Right kidney (tissue), 1 donor: ENCODE results near the gene PLEKHA8.

ENCODE experiments used
- DNase-seq: peaks from one replicate; pipeline ENCODE4 v3.0.0-alpha.2; 2016

Gene PLEKHA8

DNA sequence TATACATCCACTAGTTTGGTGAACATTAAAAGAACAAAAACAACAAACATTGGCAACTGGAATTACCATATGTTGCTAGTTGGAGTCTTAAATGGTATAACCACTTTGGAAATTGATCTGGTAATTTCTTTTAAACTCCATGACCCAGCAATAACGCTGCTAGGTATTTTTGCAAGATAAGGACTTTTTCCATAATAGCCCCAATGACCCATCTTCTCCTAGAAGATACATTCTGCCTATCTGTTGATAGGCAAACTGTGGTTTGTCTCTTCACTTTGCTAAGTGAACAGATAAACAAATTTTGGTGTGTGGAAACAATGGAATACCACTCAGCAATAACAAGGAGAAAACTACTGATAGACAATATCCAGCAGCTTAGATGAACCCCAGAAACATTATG, 75.9 kb downstream of the PLEKHA8 start:
- no peak for DNase-seq

DNA sequence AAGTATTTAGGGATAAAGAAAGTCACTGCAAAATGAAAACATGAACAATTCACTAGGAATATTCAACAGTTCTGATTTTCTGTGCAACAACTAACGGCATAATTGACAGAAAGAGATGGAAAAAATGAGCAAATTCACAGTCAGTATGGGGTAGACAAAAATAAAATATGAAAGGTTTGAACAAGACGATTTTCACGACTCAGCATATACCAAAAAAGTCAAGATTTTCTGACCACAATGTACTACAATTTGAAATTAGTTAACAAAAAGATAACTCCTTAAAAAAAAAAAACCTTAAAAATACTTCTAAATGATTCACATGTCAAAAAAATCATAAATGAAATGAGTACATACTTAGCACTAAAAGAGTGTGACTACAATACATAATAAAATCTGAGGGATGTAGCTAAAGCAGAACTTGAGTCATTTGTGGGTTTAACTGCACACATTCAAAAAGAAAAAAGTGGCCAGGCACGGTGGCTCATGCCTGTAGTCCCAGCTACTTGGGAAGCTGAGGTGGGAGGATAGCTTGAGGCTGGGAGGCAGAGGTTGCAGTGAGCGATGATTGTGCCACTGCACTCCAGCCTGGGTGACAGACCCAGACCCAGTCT, 84.0 kb downstream of the PLEKHA8 start:
- no peak for DNase-seq

DNA sequence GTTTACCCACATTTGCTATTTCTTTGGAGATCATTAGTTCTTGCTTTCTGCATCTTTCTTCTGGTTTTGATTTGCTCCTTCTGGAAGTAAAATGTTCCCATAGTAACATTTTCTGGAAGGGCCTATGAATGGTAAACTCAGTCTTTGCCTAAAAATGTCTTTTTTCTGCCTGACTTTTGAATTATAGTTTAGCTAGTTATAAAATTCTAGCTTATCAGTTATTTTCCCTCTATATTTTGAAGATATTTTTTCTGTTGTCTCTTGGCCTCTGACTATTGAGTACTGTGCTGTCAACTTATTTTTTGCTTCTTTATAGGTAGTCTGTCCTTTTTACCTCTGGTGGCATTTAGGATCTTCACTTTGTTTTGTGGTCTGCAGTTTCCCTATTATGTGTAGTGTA, 84.9 kb downstream of the PLEKHA8 start:
- DNase-seq = no peak

- DNase-seq = no peak
Observed at GRCh38 chr7:30114536-30115238, 86.5 kb downstream of the PLEKHA8 start.

GRCh38 chr7:30115709-30116297, 87.6 kb downstream of the PLEKHA8 start:
- DNase-seq = no peak

DNA sequence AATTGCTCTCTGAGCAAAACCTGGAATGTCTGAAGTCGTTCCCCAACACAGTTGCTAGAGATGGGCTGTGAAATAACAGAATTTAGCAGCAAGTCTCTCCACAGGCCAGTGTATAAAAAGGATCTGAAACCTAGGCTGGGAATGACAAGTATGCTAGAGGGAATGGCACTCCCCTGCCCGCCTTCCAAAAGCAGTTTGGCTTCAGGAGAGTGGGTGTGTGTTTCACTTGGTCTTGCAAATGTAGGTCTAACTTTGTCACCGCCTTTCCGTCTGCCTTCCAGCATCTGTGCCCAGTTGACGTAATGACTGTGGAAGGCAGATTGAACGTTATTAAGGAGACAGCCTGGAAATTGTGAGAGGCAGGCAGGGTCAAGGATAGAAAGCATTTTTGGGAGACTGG, 88.6 kb downstream of the PLEKHA8 start:
- no peak for DNase-seq

- no peak for DNase-seq
Observed at GRCh38 chr7:30117896-30118295, 89.7 kb downstream of the PLEKHA8 start.

- no peak for DNase-seq
Observed at GRCh38 chr7:30119890-30120577, 91.8 kb downstream of the PLEKHA8 start.

DNA sequence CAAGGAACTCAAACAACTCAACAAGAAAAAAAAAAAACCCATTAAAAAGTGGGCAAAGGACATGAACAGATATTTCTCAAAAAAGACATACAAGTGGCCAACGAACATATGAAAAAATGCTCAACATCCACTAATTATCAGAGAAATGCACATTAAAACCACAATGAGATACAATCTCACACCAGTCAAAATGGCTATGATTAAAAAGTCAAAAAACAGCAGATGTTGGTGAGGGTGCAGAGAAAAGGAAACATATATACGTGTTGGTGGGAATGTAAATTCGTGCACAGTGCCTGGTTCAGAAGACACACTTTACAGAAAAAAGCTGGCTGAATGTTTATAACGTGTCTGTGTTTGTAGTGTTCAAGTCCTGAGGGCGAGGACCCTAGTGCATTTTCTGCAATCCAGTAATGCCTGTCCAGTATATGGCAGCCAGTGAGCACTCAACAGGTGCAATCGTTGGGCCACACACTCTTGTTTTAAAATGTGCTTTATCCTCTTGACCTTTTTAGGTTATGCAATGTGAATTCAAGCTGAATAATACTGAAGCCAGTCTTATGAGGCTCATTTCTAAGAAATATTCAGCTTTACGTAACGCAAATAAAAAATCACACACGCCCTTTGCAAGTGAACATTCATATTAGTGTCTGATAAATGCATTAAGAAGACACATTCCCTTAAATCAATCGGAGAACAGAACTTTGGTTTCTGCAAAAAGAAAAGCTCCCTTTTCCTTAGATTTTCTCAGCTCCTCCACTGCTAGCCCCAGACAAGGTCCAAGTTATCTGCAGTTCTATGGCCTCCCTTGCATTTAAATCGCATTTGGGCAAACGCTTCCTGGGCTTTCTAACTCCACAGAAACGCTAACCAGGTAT, 105.8 kb downstream of the PLEKHA8 start:
- DNase-seq = no peak

DNA sequence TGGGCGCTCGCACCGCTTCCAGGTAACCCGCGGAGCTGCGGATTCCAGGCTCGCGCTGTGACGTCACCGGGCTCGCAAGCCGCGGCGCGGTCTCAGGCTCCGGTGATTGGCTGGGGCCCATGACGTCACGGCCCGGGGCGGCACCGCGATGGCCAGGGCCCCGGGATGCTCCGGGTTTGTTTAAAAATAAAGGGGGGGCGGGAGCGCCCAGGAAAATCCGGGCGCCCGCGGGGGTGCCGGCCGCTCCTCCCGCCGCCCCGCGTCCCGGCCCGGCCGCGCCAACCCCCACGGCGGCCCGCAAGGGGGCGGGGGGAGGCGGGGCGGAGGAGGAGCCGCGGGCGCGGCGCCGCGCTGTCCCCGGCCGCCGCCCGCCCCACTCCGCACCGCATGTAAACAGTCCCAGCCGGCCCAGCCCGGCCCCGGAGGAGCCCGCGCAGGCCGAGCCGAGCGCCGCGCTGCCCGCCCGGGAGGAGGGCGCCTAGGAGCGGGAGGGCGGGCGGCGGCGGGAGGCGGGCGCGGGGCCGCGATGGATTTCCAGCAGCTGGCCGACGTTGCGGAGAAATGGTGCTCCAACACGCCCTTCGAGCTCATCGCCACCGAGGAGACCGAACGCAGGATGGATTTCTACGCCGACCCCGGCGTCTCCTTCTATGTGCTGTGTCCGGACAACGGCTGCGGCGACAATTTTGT, 106.5 kb downstream of the PLEKHA8 start, which contains the start of gene MTURN:
TSS of gene MTURN (plus strand) at position 376 of the 690 bp plus-strand sequence. CDS start at position 527, 151 bp downstream.
- DNase-seq = peak; percentile 92

- DNase-seq = peak; percentile 85
Observed at GRCh38 chr7:30135301-30136116, 107.3 kb downstream of the PLEKHA8 start.

GRCh38 chr7:30136117-30136731, 108.0 kb downstream of the PLEKHA8 start:
- DNase-seq = no peak

DNA sequence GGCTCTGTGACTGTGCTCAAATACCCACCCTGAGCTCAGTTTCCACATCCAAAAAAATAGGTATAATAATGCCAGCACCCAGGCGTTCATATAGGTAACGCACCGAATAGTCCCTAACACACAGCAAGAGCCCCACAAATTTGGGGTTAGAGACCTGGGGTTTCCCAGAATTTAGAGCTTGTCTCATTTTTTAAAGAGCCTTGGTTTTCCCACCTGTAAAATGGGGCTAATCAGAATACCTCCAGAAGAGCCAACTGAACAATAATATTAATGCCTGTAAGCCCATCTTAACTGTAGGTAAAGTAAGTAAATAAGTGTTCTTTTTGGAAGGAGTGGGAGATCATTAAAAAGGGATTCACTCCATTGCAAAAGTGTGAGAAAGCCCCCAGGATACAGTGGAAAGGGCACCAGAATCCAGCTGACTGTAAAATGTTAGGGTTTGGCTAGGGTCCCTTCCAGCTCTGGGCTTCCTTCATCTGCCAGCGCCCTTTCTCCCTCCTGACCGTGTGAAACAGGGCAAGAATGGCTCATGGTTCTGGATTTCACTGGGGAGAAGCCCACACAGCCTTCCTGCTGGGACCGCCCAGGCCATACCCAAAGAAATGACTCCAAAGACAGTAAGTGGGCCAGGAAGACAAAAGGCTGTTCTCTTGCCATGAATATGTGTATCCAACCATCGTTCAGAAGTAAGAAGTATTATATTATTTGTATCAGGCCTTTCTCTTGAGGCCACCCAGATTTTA, 108.7 kb downstream of the PLEKHA8 start:
- no peak for DNase-seq

- DNase-seq = no peak
Observed at GRCh38 chr7:30139836-30140384, 111.7 kb downstream of the PLEKHA8 start.

GRCh38 chr7:30140456-30140855, 112.2 kb downstream of the PLEKHA8 start:
- no peak for DNase-seq

- no peak for DNase-seq
Observed at GRCh38 chr7:30142710-30143109, 114.5 kb downstream of the PLEKHA8 start.

DNA sequence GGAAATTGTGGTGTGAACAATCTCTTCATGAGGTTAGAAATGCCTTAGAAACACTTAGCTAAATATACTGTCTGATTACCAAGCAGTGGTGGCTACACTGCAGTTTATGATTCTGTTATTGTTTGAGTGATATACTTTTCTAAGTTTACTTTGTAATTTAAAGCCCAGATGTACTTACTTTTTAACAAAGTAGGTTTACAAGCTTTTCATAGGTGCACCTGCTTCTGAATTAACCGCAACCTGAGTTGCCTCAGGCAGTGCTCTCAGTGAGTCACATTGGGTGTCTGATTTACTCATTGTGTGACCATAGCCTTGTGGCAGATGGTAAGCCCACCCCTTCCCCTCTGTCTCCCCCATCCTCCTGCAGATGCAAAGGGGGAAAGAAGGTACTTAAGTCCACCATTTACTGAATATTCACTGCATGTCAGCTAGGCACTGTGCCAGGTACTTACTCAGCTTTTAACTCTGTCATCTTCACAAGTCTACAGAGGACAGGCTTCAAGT, 115.6 kb downstream of the PLEKHA8 start:
- no peak for DNase-seq

GRCh38 chr7:30144657-30145306, 116.6 kb downstream of the PLEKHA8 start:
- DNase-seq = no peak
